ENCODE measurements around the gene TMED4.

- TF ChIP-seq CTCF (IDR thresholded peaks at IDR 0.05) (no peak), POLR2A (IDR thresholded peaks at IDR 0.05) (no peak)
Measured at GRCh38 chr7:44626620-44627019, 44.6 kb upstream of the TMED4 start.

Measured in esophagus squamous epithelium (tissue), 4 donors.